HepG2 (cell line): ENCODE results near the gene ARL10. TPM values are rescaled to one million over a fixed set of nuclear protein-coding genes. Genes with fewer than 3 reads are reported as not detected.

Experiments
- ATAC-seq: fragments of 200-7000 bp; cut with Tn5 transposase; 3 replicates; pipeline ENCODE4 v1.9.1; 2020; ENCODE audit warnings: mild to moderate bottlenecking, moderate library complexity
- BruUV-seq: library from RNA; stranded (reverse); fragments of 400-500 nt; replicated peaks from 2 replicates; lab custom pipeline; 2021; lab: Mats Ljungman, UMichigan
- CTCF ChIA-PET: fragments of 300-600 bp; formaldehyde crosslinking; extraction: SDS; loops from one replicate; lab custom pipeline; 2021; ENCODE audit warnings: low total read pairs, inconsistent platforms, low intra/inter-chr PET ratio; lab: Yijun Ruan, JAX
- POLR2A ChIA-PET: fragments of 350-600 bp; sonication (Branson Sonifier 250); formaldehyde crosslinking; loops from one replicate; lab custom pipeline; 2020; ENCODE audit warnings: antibody characterized with exemption, inconsistent platforms; lab: Yijun Ruan, JAX
- DNase-seq: peaks from one replicate; pipeline ENCODE4 v3.0.0-alpha.2; 2015; ENCODE audit warnings: low spot score
- FAIRE-seq: peaks from 3 replicates; lab custom pipeline; 2011; peaks lifted over from hg19 to GRCh38; lab: Jason Lieb, UNC
- H2AFZ ChIP-seq: one replicate; pipeline ENCODE4 v1.6.1; 2011; ENCODE audit warnings: low read length, inconsistent platforms
- H3K27ac ChIP-seq: fragments of 300-600 bp; 3 replicates; pipeline ENCODE4 v1.8.0; 2011; ENCODE audit warnings: mixed run types, mild to moderate bottlenecking, mixed read lengths, low read length, inconsistent platforms; ENCODE audit not compliant: insufficient read depth; ENCODE audit errors: extremely low read length
- H3K27me3 ChIP-seq, 2 experiments: fragments of 200-600 bp in 1 of 2; 2 replicates in 1 of 2; 3 replicates in 1 of 2; pipeline versions ENCODE4 v1.6.0 to v1.8.0; 2011; ENCODE audit warnings: low read length in 2 of 2, mild to moderate bottlenecking in 2 of 2, moderate library complexity in 2 of 2, inconsistent platforms in 1 of 2; ENCODE audit not compliant: insufficient read depth in 2 of 2, control insufficient read depth in 1 of 2
- H3K36me3 ChIP-seq, 2 experiments: fragments of 200-600 bp in 1 of 2; replicated peaks in 1 of 2; 2 replicates in 1 of 2; 3 replicates in 1 of 2; pipeline versions ENCODE4 v1.5.1 to v1.8.0; 2011; ENCODE audit warnings: low read length in 2 of 2, inconsistent platforms in 1 of 2; ENCODE audit not compliant: insufficient read depth in 2 of 2, control insufficient read depth in 1 of 2
- H3K4me1 ChIP-seq: 2 replicates; pipeline ENCODE4 v1.5.1; 2012; ENCODE audit warnings: low read length, inconsistent platforms; ENCODE audit not compliant: insufficient read depth
- H3K4me2 ChIP-seq: 2 replicates; pipeline ENCODE4 v1.6.0; 2011; ENCODE audit warnings: low read depth, low read length, inconsistent platforms
- H3K4me3 ChIP-seq, 3 experiments: fragments of 200-600 bp in 1 of 3; sonication (generic), shearing (Covaris generic) in 1 of 3; replicated peaks in 1 of 3; 2 replicates each; pipeline ENCODE4 v1.5.1; 2011 to 2016; ENCODE audit warnings: low read length in 3 of 3, inconsistent platforms in 2 of 3, low read depth in 2 of 3, mild to moderate bottlenecking in 2 of 3, control low read depth in 1 of 3, mixed read lengths in 1 of 3; ENCODE audit not compliant: insufficient read depth in 1 of 3
- H3K79me2 ChIP-seq: one replicate; pipeline ENCODE4 v1.6.1; 2011; ENCODE audit warnings: low read length, inconsistent platforms; ENCODE audit not compliant: insufficient read depth
- H3K9ac ChIP-seq: 2 replicates; pipeline ENCODE4 v1.6.0; 2011; ENCODE audit warnings: mild to moderate bottlenecking, low read depth, low read length, inconsistent platforms; ENCODE audit not compliant: insufficient read depth
- H3K9me3 ChIP-seq: 2 replicates; pipeline ENCODE4 v1.5.1; 2012; ENCODE audit warnings: mild to moderate bottlenecking, low read length
- H4K20me1 ChIP-seq: 2 replicates; pipeline ENCODE4 v1.6.0; 2011; ENCODE audit warnings: inconsistent platforms, mild to moderate bottlenecking, low read length, moderate library complexity; ENCODE audit not compliant: insufficient read depth
- AGO1 ChIP-seq: fragments of 200-400 bp; formaldehyde crosslinking; IDR thresholded peaks from 2 replicates; pipeline ENCODE4 v1.6.1; 2017; ENCODE audit warnings: mild to moderate bottlenecking, low read depth, low read length, moderate library complexity; ENCODE audit not compliant: poor library complexity, severe bottlenecking
- CEBPG ChIP-seq: IDR thresholded peaks from 2 replicates; pipeline ENCODE4 v1.6.1; 2016
- FOSL1 ChIP-seq: sonication (generic); formaldehyde crosslinking; IDR thresholded peaks from 2 replicates; pipeline ENCODE4 v1.9.0; 2021; ENCODE audit warnings: missing genetic modification reagents, borderline replicate concordance
- HCFC1 ChIP-seq: fragments of 150-350 bp; IDR thresholded peaks from 2 replicates; pipeline ENCODE4 v1.6.1; 2014; ENCODE audit warnings: low read depth, low read length
- HNRNPLL ChIP-seq: fragments of 200-400 bp; formaldehyde crosslinking; IDR thresholded peaks from 2 replicates; pipeline ENCODE4 v1.6.1; 2017; ENCODE audit warnings: mild to moderate bottlenecking, low read depth, low read length; ENCODE audit not compliant: poor library complexity, severe bottlenecking
- KDM5B ChIP-seq: sonication (generic); formaldehyde crosslinking; IDR thresholded peaks from 2 replicates; pipeline ENCODE4 v1.4.0; 2020; ENCODE audit warnings: missing genetic modification reagents, mild to moderate bottlenecking, borderline replicate concordance
- MAF1 ChIP-seq: sonication (generic); formaldehyde crosslinking; IDR thresholded peaks from 2 replicates; pipeline ENCODE4 v1.5.0; 2020; ENCODE audit warnings: missing genetic modification reagents, borderline replicate concordance
- ZFP82 ChIP-seq: sonication (generic); formaldehyde crosslinking; IDR thresholded peaks from 2 replicates; pipeline ENCODE4 v1.5.1; 2020; ENCODE audit warnings: mild to moderate bottlenecking, missing genetic modification reagents, borderline replicate concordance
- ZNF496 ChIP-seq: sonication (generic); formaldehyde crosslinking; IDR thresholded peaks from 2 replicates; pipeline ENCODE4 v1.8.1; 2023; ENCODE audit warnings: mild to moderate bottlenecking, moderate library complexity, missing genetic modification reagents; ENCODE audit not compliant: insufficient replicate concordance
- ZNF580 ChIP-seq: IDR thresholded peaks from 2 replicates; pipeline ENCODE4 v1.6.1; 2016; ENCODE audit warnings: low read depth, borderline replicate concordance
- ZNF740 ChIP-seq: sonication (generic); formaldehyde crosslinking; IDR thresholded peaks from 2 replicates; pipeline ENCODE4 v1.4.0; 2020; ENCODE audit warnings: missing genetic modification reagents
- WGBS: methylation state at CpG from one replicate; pipeline ENCODE4 v1.1.6; 2017; ENCODE audit warnings: low lambda C conversion rate; 5-methylcytosine and 5-hydroxymethylcytosine counted together
- in situ Hi-C: cut with HindIII; loops from 2 replicates; pipeline ENCODE4 v1.10.0; 2017; ENCODE audit warnings: low pct_unique_long_range_greater_than_20kb; ENCODE audit not compliant: extremely low pct_ligation_motif_present
- intact Hi-C: fragments of 100-400 bp; cut with micrococcal nuclease; formaldehyde crosslinking; loops from one replicate; pipeline ENCODE4 v1.10.0; 2022; ENCODE audit not compliant: unreplicated experiment
- polyA plus RNA-seq, 8 experiments: library from polyadenylated mRNA; depleted of rRNA in 3 of 8; stranded (reverse) in 7 of 8; unstranded in 1 of 8; fragments of >200 nt; fragmentation: Illumina TruSeq in 4 of 8; extraction: Trizol in 4 of 8; gene quantifications; 2 replicates each; pipeline versions ENCODE4 v1.2.1 to v1.2.3, GENCODE V29; 2011 to 2016; ENCODE audit warnings: low read depth in 4 of 8, missing spikeins in 1 of 8, mixed read lengths in 1 of 8; ENCODE audit not compliant: insufficient read depth in 1 of 8
- total RNA-seq, 5 experiments: library from RNA; depleted of rRNA; stranded (reverse); fragments of >200 nt; fragmentation: Illumina TruSeq; extraction: Trizol; gene quantifications; 2 replicates each; pipeline ENCODE4 v1.2.3, GENCODE V29; 2016; ENCODE audit warnings: low read depth in 1 of 5
- TF ChIP-seq, protein P1 (sequence below): sonication (generic); formaldehyde crosslinking; IDR thresholded peaks from 2 replicates; pipeline ENCODE4 v1.8.0; 2022; ENCODE audit warnings: mild to moderate bottlenecking, missing genetic modification reagents, moderate library complexity
- TF ChIP-seq, protein P2 (sequence below): sonication (generic); formaldehyde crosslinking; IDR thresholded peaks from 2 replicates; pipeline ENCODE4 v1.4.0; 2020; ENCODE audit warnings: mild to moderate bottlenecking, missing genetic modification reagents
- TF ChIP-seq, protein P3 (sequence below): sonication (generic); formaldehyde crosslinking; IDR thresholded peaks from 2 replicates; pipeline ENCODE4 v1.4.0; 2020; ENCODE audit warnings: mild to moderate bottlenecking, missing genetic modification reagents
- TF ChIP-seq, protein P4 (sequence below): sonication (generic); formaldehyde crosslinking; IDR thresholded peaks from 2 replicates; pipeline ENCODE4 v1.5.0; 2020; ENCODE audit warnings: missing genetic modification reagents

Gene ARL10
- total and polyA plus RNA-seq, 2 of the 13 experiments (the other 11 are each of a cell fraction or from before 2014, with no cell fraction given), result 0.18 to 0.50 TPM

GRCh38 chr5:176381423-176381822 lies 16.1 kb downstream of the ARL10 start:
- no peak for ATAC-seq
- DNase-seq, result no peak
- BruUV-seq, result no TSS peak
- Histone ChIP-seq H3K36me3 (peaks cover 18 to 54% of the 10 kb centered on the region in 2 experiments), H3K9me3 (no peaks in the 10 kb centered on the region), H4K20me1 (peaks cover 11% of the 10 kb centered on the region; the same call in 1 of the 2 replicates), H3K27me3 (no peaks in the 10 kb centered on the region), H3K79me2 (peaks cover 16% of the 10 kb centered on the region), H3K4me3 (no peak overlapping the region), H3K4me1 (peaks cover 8% of the 10 kb centered on the region), H3K4me2 (no peak overlapping the region), H3K27ac (no peak overlapping the region), H3K9ac (no peak overlapping the region), H2AFZ (no peak overlapping the region)
- no peak for FAIRE-seq
- CTCF ChIA-PET, result no interaction called here
- 92% methylated on average over 3 of the region's 3 CpGs for WGBS
- POLR2A ChIA-PET, result interaction anchor here (1.6 kb wide), 1 partner anchor 19 kb away, joined by 6 read pairs; the partner anchor contains the start of gene KIAA1191
- intact Hi-C loops, result no loop called here
- in situ Hi-C loops, result no loop called here
- TF ChIP-seq HCFC1 (no peak), AGO1 (no peak), KDM5B (CRISPR knock-in tag) (no peak), FOSL1 (no peak), CEBPG (CRISPR knock-in tag) (no peak), MAF1 (CRISPR knock-in tag) (no peak), ZNF740 (CRISPR knock-in tag) (no peak), ZNF580 (CRISPR knock-in tag) (no peak), ZNF496 (CRISPR knock-in tag) (no peak), HNRNPLL (no peak), ZFP82 (CRISPR knock-in tag) (no peak)
- TF ChIP-seq, protein P1, sequence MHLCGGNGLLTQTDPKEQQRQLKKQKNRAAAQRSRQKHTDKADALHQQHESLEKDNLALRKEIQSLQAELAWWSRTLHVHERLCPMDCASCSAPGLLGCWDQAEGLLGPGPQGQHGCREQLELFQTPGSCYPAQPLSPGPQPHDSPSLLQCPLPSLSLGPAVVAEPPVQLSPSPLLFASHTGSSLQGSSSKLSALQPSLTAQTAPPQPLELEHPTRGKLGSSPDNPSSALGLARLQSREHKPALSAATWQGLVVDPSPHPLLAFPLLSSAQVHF (CRISPR knock-in tag), result no peak
- TF ChIP-seq, protein P2, sequence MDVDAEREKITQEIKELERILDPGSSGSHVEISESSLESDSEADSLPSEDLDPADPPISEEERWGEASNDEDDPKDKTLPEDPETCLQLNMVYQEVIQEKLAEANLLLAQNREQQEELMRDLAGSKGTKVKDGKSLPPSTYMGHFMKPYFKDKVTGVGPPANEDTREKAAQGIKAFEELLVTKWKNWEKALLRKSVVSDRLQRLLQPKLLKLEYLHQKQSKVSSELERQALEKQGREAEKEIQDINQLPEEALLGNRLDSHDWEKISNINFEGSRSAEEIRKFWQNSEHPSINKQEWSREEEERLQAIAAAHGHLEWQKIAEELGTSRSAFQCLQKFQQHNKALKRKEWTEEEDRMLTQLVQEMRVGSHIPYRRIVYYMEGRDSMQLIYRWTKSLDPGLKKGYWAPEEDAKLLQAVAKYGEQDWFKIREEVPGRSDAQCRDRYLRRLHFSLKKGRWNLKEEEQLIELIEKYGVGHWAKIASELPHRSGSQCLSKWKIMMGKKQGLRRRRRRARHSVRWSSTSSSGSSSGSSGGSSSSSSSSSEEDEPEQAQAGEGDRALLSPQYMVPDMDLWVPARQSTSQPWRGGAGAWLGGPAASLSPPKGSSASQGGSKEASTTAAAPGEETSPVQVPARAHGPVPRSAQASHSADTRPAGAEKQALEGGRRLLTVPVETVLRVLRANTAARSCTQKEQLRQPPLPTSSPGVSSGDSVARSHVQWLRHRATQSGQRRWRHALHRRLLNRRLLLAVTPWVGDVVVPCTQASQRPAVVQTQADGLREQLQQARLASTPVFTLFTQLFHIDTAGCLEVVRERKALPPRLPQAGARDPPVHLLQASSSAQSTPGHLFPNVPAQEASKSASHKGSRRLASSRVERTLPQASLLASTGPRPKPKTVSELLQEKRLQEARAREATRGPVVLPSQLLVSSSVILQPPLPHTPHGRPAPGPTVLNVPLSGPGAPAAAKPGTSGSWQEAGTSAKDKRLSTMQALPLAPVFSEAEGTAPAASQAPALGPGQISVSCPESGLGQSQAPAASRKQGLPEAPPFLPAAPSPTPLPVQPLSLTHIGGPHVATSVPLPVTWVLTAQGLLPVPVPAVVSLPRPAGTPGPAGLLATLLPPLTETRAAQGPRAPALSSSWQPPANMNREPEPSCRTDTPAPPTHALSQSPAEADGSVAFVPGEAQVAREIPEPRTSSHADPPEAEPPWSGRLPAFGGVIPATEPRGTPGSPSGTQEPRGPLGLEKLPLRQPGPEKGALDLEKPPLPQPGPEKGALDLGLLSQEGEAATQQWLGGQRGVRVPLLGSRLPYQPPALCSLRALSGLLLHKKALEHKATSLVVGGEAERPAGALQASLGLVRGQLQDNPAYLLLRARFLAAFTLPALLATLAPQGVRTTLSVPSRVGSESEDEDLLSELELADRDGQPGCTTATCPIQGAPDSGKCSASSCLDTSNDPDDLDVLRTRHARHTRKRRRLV (CRISPR knock-in tag), result no peak
- TF ChIP-seq, protein P3, sequence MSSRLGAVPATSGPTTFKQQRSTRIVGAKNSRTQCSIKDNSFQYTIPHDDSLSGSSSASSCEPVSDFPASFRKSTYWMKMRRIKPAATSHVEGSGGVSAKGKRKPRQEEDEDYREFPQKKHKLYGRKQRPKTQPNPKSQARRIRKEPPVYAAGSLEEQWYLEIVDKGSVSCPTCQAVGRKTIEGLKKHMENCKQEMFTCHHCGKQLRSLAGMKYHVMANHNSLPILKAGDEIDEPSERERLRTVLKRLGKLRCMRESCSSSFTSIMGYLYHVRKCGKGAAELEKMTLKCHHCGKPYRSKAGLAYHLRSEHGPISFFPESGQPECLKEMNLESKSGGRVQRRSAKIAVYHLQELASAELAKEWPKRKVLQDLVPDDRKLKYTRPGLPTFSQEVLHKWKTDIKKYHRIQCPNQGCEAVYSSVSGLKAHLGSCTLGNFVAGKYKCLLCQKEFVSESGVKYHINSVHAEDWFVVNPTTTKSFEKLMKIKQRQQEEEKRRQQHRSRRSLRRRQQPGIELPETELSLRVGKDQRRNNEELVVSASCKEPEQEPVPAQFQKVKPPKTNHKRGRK (CRISPR knock-in tag), result no peak
- TF ChIP-seq, protein P4, sequence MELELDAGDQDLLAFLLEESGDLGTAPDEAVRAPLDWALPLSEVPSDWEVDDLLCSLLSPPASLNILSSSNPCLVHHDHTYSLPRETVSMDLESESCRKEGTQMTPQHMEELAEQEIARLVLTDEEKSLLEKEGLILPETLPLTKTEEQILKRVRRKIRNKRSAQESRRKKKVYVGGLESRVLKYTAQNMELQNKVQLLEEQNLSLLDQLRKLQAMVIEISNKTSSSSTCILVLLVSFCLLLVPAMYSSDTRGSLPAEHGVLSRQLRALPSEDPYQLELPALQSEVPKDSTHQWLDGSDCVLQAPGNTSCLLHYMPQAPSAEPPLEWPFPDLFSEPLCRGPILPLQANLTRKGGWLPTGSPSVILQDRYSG (CRISPR knock-in tag), result no peak
